ENCODE measurements around the gene PARD3B. TPM values are rescaled to one million over a fixed set of nuclear protein-coding genes. Genes with fewer than 3 reads are reported as not detected.

The PARD3B gene
- total RNA-seq, 1 experiment from 2014 or later: 6.4 TPM

DNA sequence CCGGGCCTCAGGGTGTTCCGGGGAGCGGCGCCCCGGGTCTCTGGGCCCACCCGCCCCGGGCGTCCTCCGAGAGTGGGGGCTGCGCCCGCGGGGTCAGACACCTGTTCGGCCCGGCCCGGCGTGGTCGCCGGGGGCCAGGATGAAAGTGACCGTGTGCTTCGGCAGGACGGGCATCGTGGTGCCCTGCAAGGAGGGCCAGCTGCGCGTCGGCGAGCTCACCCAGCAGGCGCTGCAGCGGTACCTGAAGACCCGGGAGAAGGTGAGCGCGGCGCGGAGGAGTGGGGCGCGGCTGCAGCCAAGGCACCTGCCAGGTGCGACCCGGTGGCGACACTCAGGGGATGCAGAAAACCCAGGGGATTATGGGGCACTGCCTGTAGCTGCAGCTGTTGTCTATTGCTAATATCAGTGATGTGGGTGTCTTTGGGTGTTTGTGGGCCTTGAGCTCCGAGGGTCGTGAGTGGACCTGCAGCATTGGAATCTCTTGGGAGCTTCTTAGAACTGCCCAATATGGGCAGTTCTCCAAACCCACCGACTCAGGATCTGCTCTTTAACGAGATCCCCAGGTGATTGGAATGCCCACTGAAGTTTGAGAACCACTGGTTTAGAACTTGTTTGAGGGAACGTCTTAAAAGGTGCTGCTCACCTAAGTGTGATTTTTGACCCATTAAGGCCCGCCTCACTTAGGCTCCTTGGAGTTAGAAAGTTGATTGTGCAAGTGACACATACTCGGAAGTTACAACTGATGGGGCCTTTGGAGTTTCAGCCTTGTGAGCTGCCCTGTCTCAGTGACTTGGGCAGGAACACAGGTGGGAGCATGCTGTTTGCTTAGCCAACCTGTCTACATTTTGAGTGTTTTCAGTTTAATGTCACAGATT is 823 bp downstream of the PARD3B start:
- peak overlapping the region; percentile 75 to 86 for H3K4me3 Mint-ChIP-seq
- peak; percentile 46 for DNase-seq
- no peak overlapping the region for H3K9ac ChIP-seq (ENCODE audit: extremely low read depth, insufficient read length, low read length)
- no peak overlapping the region for H2BK120ac ChIP-seq (ENCODE audit: low read depth, low read length, poor library complexity, severe bottlenecking)
- H2BK5ac ChIP-seq (ENCODE audit: insufficient read length, low read length): no peak overlapping the region
- H2AK5ac ChIP-seq (ENCODE audit: insufficient read length, low read length): no peak overlapping the region
- no peaks in the 10 kb centered on the region; a peak in 1 of 5 replicates for H3K9me3 Mint-ChIP-seq
- no peak overlapping the region for H4K8ac ChIP-seq (replicated peaks; ENCODE audit: insufficient read length, low read depth, low read length)
- no CpG with 5 or more reads among the region's 45 CpGs for WGBS (ENCODE audit: extremely low coverage, insufficient read length, low lambda C conversion rate)
- H2BK12ac ChIP-seq (ENCODE audit: insufficient read length, low read depth, low read length): no peak overlapping the region
- TF ChIP-seq, protein P1, sequence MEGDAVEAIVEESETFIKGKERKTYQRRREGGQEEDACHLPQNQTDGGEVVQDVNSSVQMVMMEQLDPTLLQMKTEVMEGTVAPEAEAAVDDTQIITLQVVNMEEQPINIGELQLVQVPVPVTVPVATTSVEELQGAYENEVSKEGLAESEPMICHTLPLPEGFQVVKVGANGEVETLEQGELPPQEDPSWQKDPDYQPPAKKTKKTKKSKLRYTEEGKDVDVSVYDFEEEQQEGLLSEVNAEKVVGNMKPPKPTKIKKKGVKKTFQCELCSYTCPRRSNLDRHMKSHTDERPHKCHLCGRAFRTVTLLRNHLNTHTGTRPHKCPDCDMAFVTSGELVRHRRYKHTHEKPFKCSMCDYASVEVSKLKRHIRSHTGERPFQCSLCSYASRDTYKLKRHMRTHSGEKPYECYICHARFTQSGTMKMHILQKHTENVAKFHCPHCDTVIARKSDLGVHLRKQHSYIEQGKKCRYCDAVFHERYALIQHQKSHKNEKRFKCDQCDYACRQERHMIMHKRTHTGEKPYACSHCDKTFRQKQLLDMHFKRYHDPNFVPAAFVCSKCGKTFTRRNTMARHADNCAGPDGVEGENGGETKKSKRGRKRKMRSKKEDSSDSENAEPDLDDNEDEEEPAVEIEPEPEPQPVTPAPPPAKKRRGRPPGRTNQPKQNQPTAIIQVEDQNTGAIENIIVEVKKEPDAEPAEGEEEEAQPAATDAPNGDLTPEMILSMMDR (conservative IDR thresholded peaks at IDR 0.05): no peak
- no peak overlapping the region for H4K91ac ChIP-seq (ENCODE audit: insufficient read length, low read depth, low read length)
- H3K4me1 ChIP-seq (ENCODE audit: insufficient read depth, low read length): 0 out of 2 replicates have a peak, but pooled peaks cover 2% of the 10 kb centered on the region
- H3K79me2 ChIP-seq (ENCODE audit: insufficient read depth, low read length): no peaks in the 10 kb centered on the region
- no peak overlapping the region for H3K4ac ChIP-seq (ENCODE audit: low read depth, low read length)
- no peak overlapping the region for H2BK20ac ChIP-seq (ENCODE audit: low read depth, low read length, poor library complexity, severe bottlenecking)
- peaks cover 15% of the 10 kb centered on the region for H3K27me3 ChIP-seq (ENCODE audit: insufficient read depth, low read length)
- H3T11ph ChIP-seq (ENCODE audit: low read length): no peak overlapping the region
- peak overlapping the region; percentile 63 for H3K4me2 ChIP-seq (ENCODE audit: insufficient read depth, insufficient read length, low read length)
- H3K23me2 ChIP-seq (ENCODE audit: insufficient read length, low read depth, low read length, poor library complexity, severe bottlenecking): peaks cover 11% of the 10 kb centered on the region
- no peaks in the 10 kb centered on the region; a peak in 1 of 7 replicates for H3K36me3 Mint-ChIP-seq (ENCODE audit: insufficient read depth in 1 of 3, low read depth in 3 of 3)
- H2BK15ac ChIP-seq (ENCODE audit: low read depth, low read length): no peak overlapping the region
- H3K79me1 ChIP-seq (ENCODE audit: insufficient read depth, low read depth, low read length, poor library complexity, severe bottlenecking): no peaks in the 10 kb centered on the region
- peak overlapping the region; percentile 21 for H3K18ac ChIP-seq (ENCODE audit: insufficient read length, low read depth, low read length)
- no peak overlapping the region for H4K5ac ChIP-seq (ENCODE audit: insufficient read length, low read depth, low read length)
- H2AFZ ChIP-seq (ENCODE audit: low read length): no peak overlapping the region
- H3K14ac ChIP-seq (ENCODE audit: insufficient read depth, low read length): peak overlapping the region; percentile 65
- H3K56ac ChIP-seq (ENCODE audit: insufficient read length, low read depth, low read length): no peak overlapping the region
- no peak overlapping the region for H3K27ac Mint-ChIP-seq
- H3K27ac ChIP-seq (ENCODE audit: insufficient read length, low read depth, low read length): no peak overlapping the region
- H3K23ac ChIP-seq (ENCODE audit: insufficient read length, low read depth, low read length): no peak overlapping the region
- peaks cover 42% of the 10 kb centered on the region for H3K27me3 Mint-ChIP-seq (ENCODE audit: low read depth)
- H3K9me3 ChIP-seq (ENCODE audit: control insufficient read depth, low read depth, low read length): no peaks in the 10 kb centered on the region
- H3K4me1 Mint-ChIP-seq: peaks cover 24 to 30% of the 10 kb centered on the region in 2 experiments
- H4K20me1 ChIP-seq (ENCODE audit: control insufficient read depth, insufficient read depth, insufficient read length): no peaks in the 10 kb centered on the region

Data from H9 (cell line).